T-helper 2 cell treated with Interferon-gamma antibody and Interleukin-4, amounts not matched to agents 5 μg/mL and 100 μg/mL, for 36 hours (primary cell): ENCODE results near the gene NDUFS6.
A peak's percentile ranks its signal among the peaks of the same experiment; 100 is the strongest.
"Not testable (repeated sequence)": the region's sequence is repeated elsewhere in the genome, so short reads cannot be mapped to it uniquely, and the experiment has no call there.

Source experiments
- DNase-seq: peaks from one replicate; pipeline ENCODE4 v3.0.0; 2021; ENCODE audit warnings: low spot score
- H3K27ac Mint-ChIP-seq: one replicate; pipeline ENCODE4 v1.8.0; 2021; ENCODE audit warnings: mild to moderate bottlenecking, mixed read lengths
- H3K27me3 Mint-ChIP-seq: one replicate; pipeline ENCODE4 v1.8.0; 2021; ENCODE audit warnings: low read depth, mixed read lengths
- H3K36me3 Mint-ChIP-seq: one replicate; pipeline ENCODE4 v1.8.0; 2021; ENCODE audit warnings: low read depth, mixed read lengths
- H3K4me1 Mint-ChIP-seq: one replicate; pipeline ENCODE4 v1.8.0; 2021; ENCODE audit warnings: low read depth, mixed read lengths
- H3K4me3 Mint-ChIP-seq: one replicate; pipeline ENCODE4 v1.8.0; 2022; ENCODE audit warnings: mild to moderate bottlenecking, moderate library complexity, mixed read lengths
- H3K9me3 Mint-ChIP-seq: one replicate; pipeline ENCODE4 v1.8.0; 2021; ENCODE audit warnings: mixed read lengths

NDUFS6 gene

GRCh38 chr5:1784197-1785050, 16.8 kb upstream of the NDUFS6 start:
- H3K9me3 Mint-ChIP-seq, result no peaks in the 10 kb centered on the region
- H3K27ac Mint-ChIP-seq, result no peak overlapping the region
- DNase-seq, result no peak
- no peak overlapping the region for H3K4me3 Mint-ChIP-seq
- peaks cover 12% of the 10 kb centered on the region for H3K4me1 Mint-ChIP-seq
- H3K36me3 Mint-ChIP-seq, result no peaks in the 10 kb centered on the region
- peaks cover 2% of the 10 kb centered on the region for H3K27me3 Mint-ChIP-seq

- DNase-seq, result no peak
Measured at GRCh38 chr5:1785062-1785461, 16.1 kb upstream of the NDUFS6 start.

GRCh38 chr5:1785984-1786383, 15.2 kb upstream of the NDUFS6 start:
- H3K9me3 Mint-ChIP-seq, result no peaks in the 10 kb centered on the region
- no peak overlapping the region for H3K4me3 Mint-ChIP-seq
- H3K27ac Mint-ChIP-seq, result no peak overlapping the region
- peaks cover 2% of the 10 kb centered on the region for H3K27me3 Mint-ChIP-seq
- no peak for DNase-seq
- peaks cover 25% of the 10 kb centered on the region for H3K4me1 Mint-ChIP-seq
- H3K36me3 Mint-ChIP-seq, result peaks cover 1% of the 10 kb centered on the region

More at GRCh38 chr5:1785062-1785461, 16.1 kb upstream of the NDUFS6 start:
- peaks cover 1% of the 10 kb centered on the region for H3K36me3 Mint-ChIP-seq
- no peak overlapping the region for H3K4me3 Mint-ChIP-seq
- H3K27me3 Mint-ChIP-seq, result peaks cover 2% of the 10 kb centered on the region
- H3K27ac Mint-ChIP-seq, result no peak overlapping the region
- H3K4me1 Mint-ChIP-seq, result peaks cover 19% of the 10 kb centered on the region
- H3K9me3 Mint-ChIP-seq, result no peaks in the 10 kb centered on the region

GRCh38 chr5:1786621-1787471, 14.4 kb upstream of the NDUFS6 start:
- Mint-ChIP-seq H3K36me3 (peaks cover 1% of the 10 kb centered on the region), H3K27ac (no peak overlapping the region), H3K4me3 (no peak overlapping the region), H3K27me3 (peaks cover 2% of the 10 kb centered on the region), H3K4me1 (peaks cover 32% of the 10 kb centered on the region), H3K9me3 (no peaks in the 10 kb centered on the region)
- no peak for DNase-seq

GRCh38 chr5:1787472-1788047, 13.6 kb upstream of the NDUFS6 start:
- H3K9me3 Mint-ChIP-seq, result no peaks in the 10 kb centered on the region
- peaks cover 2% of the 10 kb centered on the region for H3K27me3 Mint-ChIP-seq
- peaks cover 1% of the 10 kb centered on the region for H3K36me3 Mint-ChIP-seq
- peaks cover 39% of the 10 kb centered on the region for H3K4me1 Mint-ChIP-seq
- H3K27ac Mint-ChIP-seq, result no peak overlapping the region
- DNase-seq, result no peak
- no peak overlapping the region for H3K4me3 Mint-ChIP-seq

GRCh38 chr5:1788200-1788599, 13.0 kb upstream of the NDUFS6 start:
- H3K36me3 Mint-ChIP-seq, result peaks cover 6% of the 10 kb centered on the region
- peaks cover 2% of the 10 kb centered on the region for H3K27me3 Mint-ChIP-seq
- H3K4me3 Mint-ChIP-seq, result no peak overlapping the region
- H3K4me1 Mint-ChIP-seq, result peaks cover 44% of the 10 kb centered on the region
- DNase-seq, result no peak
- H3K27ac Mint-ChIP-seq, result no peak overlapping the region
- no peaks in the 10 kb centered on the region for H3K9me3 Mint-ChIP-seq

GRCh38 chr5:1788828-1789227, 12.4 kb upstream of the NDUFS6 start:
- Mint-ChIP-seq H3K9me3 (no peaks in the 10 kb centered on the region), H3K4me3 (no peak overlapping the region), H3K27ac (no peak overlapping the region), H3K27me3 (peaks cover under 1% of the 10 kb centered on the region), H3K36me3 (peaks cover 6% of the 10 kb centered on the region), H3K4me1 (peaks cover 49% of the 10 kb centered on the region)
- no peak for DNase-seq

- peak; percentile 21 for DNase-seq
- H3K4me3 Mint-ChIP-seq, result peak overlapping the region; percentile 51
- H3K9me3 Mint-ChIP-seq, H3K36me3 Mint-ChIP-seq, H3K27me3 Mint-ChIP-seq, H3K27ac Mint-ChIP-seq: not testable (repeated sequence)
- H3K4me1 Mint-ChIP-seq, result peaks cover 50% of the 10 kb centered on the region
Measured at GRCh38 chr5:1789438-1789833, 11.8 kb upstream of the NDUFS6 start.

- no peak for DNase-seq
- Mint-ChIP-seq H3K27me3 (no peaks in the 10 kb centered on the region), H3K9me3 (no peaks in the 10 kb centered on the region), H3K4me1 (peaks cover 50% of the 10 kb centered on the region), H3K4me3 (peak overlapping the region; percentile 51), H3K36me3 (peaks cover 6% of the 10 kb centered on the region), H3K27ac (no peak overlapping the region)
Measured at GRCh38 chr5:1789834-1790471, 11.3 kb upstream of the NDUFS6 start.

- H3K4me1 Mint-ChIP-seq, result peaks cover 53% of the 10 kb centered on the region
- peak overlapping the region; percentile 87 for H3K27ac Mint-ChIP-seq
- H3K9me3 Mint-ChIP-seq, result no peaks in the 10 kb centered on the region
- H3K36me3 Mint-ChIP-seq, result peaks cover 11% of the 10 kb centered on the region
- H3K27me3 Mint-ChIP-seq, result no peaks in the 10 kb centered on the region
- no peak for DNase-seq
- no peak overlapping the region for H3K4me3 Mint-ChIP-seq
Measured at GRCh38 chr5:1791176-1791575, 10.0 kb upstream of the NDUFS6 start.

GRCh38 chr5:1792842-1793266, 8.4 kb upstream of the NDUFS6 start:
- H3K4me1 Mint-ChIP-seq, result peaks cover 55% of the 10 kb centered on the region
- H3K27ac Mint-ChIP-seq, result peak overlapping the region; percentile 87

GRCh38 chr5:1793301-1793740, 7.9 kb upstream of the NDUFS6 start:
- Mint-ChIP-seq H3K4me3 (peak overlapping the region; percentile 86), H3K9me3 (no peaks in the 10 kb centered on the region), H3K36me3 (peaks cover 30% of the 10 kb centered on the region), H3K27ac (peak overlapping the region; percentile 87), H3K4me1 (peaks cover 54% of the 10 kb centered on the region), H3K27me3 (no peaks in the 10 kb centered on the region)
- peak; percentile 65 for DNase-seq

More at GRCh38 chr5:1792842-1793266, 8.4 kb upstream of the NDUFS6 start:
- DNase-seq, result peak; percentile 87
- Mint-ChIP-seq H3K27me3 (no peaks in the 10 kb centered on the region), H3K9me3 (no peaks in the 10 kb centered on the region), H3K4me3 (peak overlapping the region; percentile 86), H3K36me3 (peaks cover 26% of the 10 kb centered on the region)
